Right lobe of liver (tissue), 6 donors: ENCODE measurements around the gene HDLBP. TPM values are rescaled to one million over a fixed set of nuclear protein-coding genes. Genes with fewer than 3 reads are reported as not detected.
A peak's percentile ranks its signal among the peaks of the same experiment; 100 is the strongest.

ENCODE experiments used
- ATAC-seq, 4 donors: fragments of 200-7000 bp; cut with Tn5 transposase; one replicate each; pipeline ENCODE4 v1.9.1; 2020; ENCODE audit warnings: mild to moderate bottlenecking in 4 of 4, moderate library complexity in 4 of 4
- DNase-seq, 3 donors: peaks; one replicate each; pipeline ENCODE4 v3.0.0-alpha.2; 2020
- H3K27ac ChIP-seq, 3 donors: fragments of 200-600 bp; one replicate each; pipeline ENCODE4 v1.8.0; 2022
- H3K27me3 ChIP-seq, 2 donors: fragments of 200-600 bp; one replicate each; pipeline ENCODE4 v1.8.0; 2022
- H3K36me3 ChIP-seq, 4 donors: fragments of 200-600 bp; sonication (generic) in 1 of 4; one replicate each; pipeline versions ENCODE4 v1.5.1 to v1.8.0; 2017 to 2022; ENCODE audit warnings: control low read depth in 1 of 4
- H3K4me1 ChIP-seq, 4 donors: fragments of 200-600 bp; sonication (generic) in 1 of 4; one replicate each; pipeline versions ENCODE4 v1.5.1 to v1.8.0; 2017 to 2022; ENCODE audit warnings: control low read depth in 1 of 4
- H3K4me3 ChIP-seq, 3 donors: fragments of 200-600 bp; one replicate each; pipeline ENCODE4 v1.8.0; 2022
- H3K9me3 ChIP-seq, 4 donors: fragments of 200-600 bp; sonication (generic) in 1 of 4; one replicate each; pipeline versions ENCODE4 v1.5.1 to v1.8.0; 2017 to 2022; ENCODE audit warnings: control low read depth in 1 of 4
- CTCF ChIP-seq, 4 donors: fragments of 200-600 bp in 3 of 4; fragments of 450-650 bp in 1 of 4; IDR thresholded peaks; one replicate each; pipeline versions ENCODE4 v1.5.1 to v1.8.0; 2016 to 2022; ENCODE audit warnings: antibody characterized with exemption in 4 of 4, mild to moderate bottlenecking in 2 of 4
- POLR2A ChIP-seq: fragments of 450-650 bp; IDR thresholded peaks from one replicate; pipeline ENCODE4 v1.6.1; 2017; ENCODE audit warnings: antibody characterized with exemption, mild to moderate bottlenecking
- WGBS: methylation state at CpG from one replicate; pipeline ENCODE4 v1.1.6; 2018; ENCODE audit warnings: low coverage, low lambda C conversion rate; ENCODE audit not compliant: insufficient coverage; ENCODE audit errors: missing lambda C conversion rate; 5-methylcytosine and 5-hydroxymethylcytosine counted together
- intact Hi-C, 2 donors: fragments of 100-400 bp; cut with DNase I; formaldehyde crosslinking; loops; one replicate each; pipeline versions ENCODE4 v1.11.2 to v1.14.1; 2022
- total RNA-seq, 6 experiments: library from RNA; depleted of rRNA in 2 of 6; stranded (reverse); fragments of >200 nt in 2 of 6; fragmentation: NEBNext Ultra II Directional in 3 of 6; extraction: Animal tissue kit (Norgen Biotek cat#: 25700) in 3 of 6; gene quantifications; one replicate each; pipeline versions ENCODE4 v1.1.0 to v1.2.4, GENCODE V29; 2016 to 2023
- donor health status: DM: no; HTN: yes; CAD: no.
- donor health status: DM: no; HTN: no; CAD: no.
- donor health status: DM: no; HTN: no; CAD: no.
- donor health status: DM: no; HTN: yes; CAD: no.
- donor health status: DM: no; HTN: yes; CAD: no.

The HDLBP gene
- total RNA-seq, 6 experiments from 2014 or later, result 341 to 557 (median 479) TPM

- DNase-seq (no peak), ATAC-seq (no peak)
- Histone ChIP-seq H3K9me3 (no peaks in the 10 kb centered on the region), H3K4me1 (no peaks in the 10 kb centered on the region), H3K36me3 (no peaks in the 10 kb centered on the region), H3K4me3 (no peak overlapping the region), H3K27me3 (no peaks in the 10 kb centered on the region), H3K27ac (no peak overlapping the region)
- 80% methylated on average over 3 of the region's 24 CpGs for WGBS
- intact Hi-C loops, result no loop called here
- TF ChIP-seq CTCF (IDR thresholded peaks at IDR 0.05) (no peak), POLR2A (no peak)
Measured at GRCh38 chr2:241201445-241202267, 113.8 kb downstream of the HDLBP start.

GRCh38 chr2:241200822-241201395 lies 114.6 kb downstream of the HDLBP start:
- Histone ChIP-seq H3K27me3 (no peaks in the 10 kb centered on the region), H3K9me3 (no peaks in the 10 kb centered on the region), H3K4me3 (no peak overlapping the region), H3K4me1 (no peaks in the 10 kb centered on the region), H3K36me3 (no peaks in the 10 kb centered on the region), H3K27ac (no peak overlapping the region)
- TF ChIP-seq POLR2A, result no peak
- no peak for TF ChIP-seq CTCF (IDR thresholded peaks at IDR 0.05)
- 60% methylated on average over 4 of the region's 21 CpGs for WGBS
- DNase-seq (peak in 1 of 3 donors; percentile 14), ATAC-seq (no peak)
- intact Hi-C loops, result no loop called here

- intact Hi-C loops, result no loop called here
- ATAC-seq (no peak), DNase-seq (peak in 1 of 3 donors; percentile 14)
- Histone ChIP-seq H3K9me3 (no peaks in the 10 kb centered on the region), H3K27me3 (no peaks in the 10 kb centered on the region), H3K27ac (no peak overlapping the region), H3K4me1 (no peaks in the 10 kb centered on the region), H3K36me3 (no peaks in the 10 kb centered on the region), H3K4me3 (no peak overlapping the region)
- TF ChIP-seq CTCF (IDR thresholded peaks at IDR 0.05), result no peak
- TF ChIP-seq POLR2A, result no peak
- WGBS, result 73% methylated on average over 5 of the region's 42 CpGs
Measured at GRCh38 chr2:241199897-241200821, 115.3 kb downstream of the HDLBP start.

- Histone ChIP-seq H3K27me3 (no peaks in the 10 kb centered on the region), H3K27ac (no peak overlapping the region), H3K36me3 (no peaks in the 10 kb centered on the region), H3K4me1 (no peaks in the 10 kb centered on the region), H3K4me3 (no peak overlapping the region), H3K9me3 (no peaks in the 10 kb centered on the region)
- DNase-seq (no peak), ATAC-seq (no peak)
- TF ChIP-seq CTCF (IDR thresholded peaks at IDR 0.05) (no peak), POLR2A (no peak)
- intact Hi-C loops, result no loop called here
- WGBS, result 76% methylated on average over 3 of the region's 16 CpGs
Measured at GRCh38 chr2:241199286-241199685, 116.2 kb downstream of the HDLBP start.
